Endothelial cell of umbilical vein (primary cell): ENCODE data around the gene PTPN23.

Experiments
- CTCF ChIP-seq, 2 donors: IDR thresholded peaks; 1 replicate in 1 of 2; 2 replicates in 1 of 2; pipeline ENCODE4 v1.5.1; 2011; ENCODE audit warnings: low read length in 2 of 2, mild to moderate bottlenecking in 2 of 2, moderate library complexity in 2 of 2, control low read depth in 1 of 2, inconsistent platforms in 1 of 2, low read depth in 1 of 2; ENCODE audit not compliant: insufficient read depth in 1 of 2; ENCODE audit errors: extremely low read depth in 1 of 2
- EZH2 ChIP-seq: IDR thresholded peaks from 2 replicates; pipeline ENCODE4 v1.6.1; 2012; ENCODE audit warnings: borderline replicate concordance, low read depth, mild to moderate bottlenecking, moderate library complexity, low read length, inconsistent platforms; ENCODE audit not compliant: severe bottlenecking
- MYC ChIP-seq: IDR thresholded peaks from one replicate; pipeline ENCODE4 v1.6.1; 2011; ENCODE audit warnings: mild to moderate bottlenecking, low read depth, low read length
- POLR2A ChIP-seq: IDR thresholded peaks from 2 replicates; pipeline ENCODE4 v1.6.1; 2012; ENCODE audit warnings: low read depth, mild to moderate bottlenecking, control low read depth, low read length

GRCh38 chr3:47424434-47425382, 43.9 kb downstream of the PTPN23 start:
- TF ChIP-seq MYC (no peak), CTCF (IDR thresholded peaks at IDR 0.05; ENCODE audit: extremely low read depth in 1 of 2, insufficient read depth in 1 of 2, low read depth in 1 of 2, low read length in 2 of 2) (no peak), POLR2A (no peak), EZH2 (no peak)
